ENCODE measurements around the gene SAMD1.

The SAMD1 gene

GRCh38 chr19:14113762-14114414 is 23.3 kb upstream of the SAMD1 start:
- no peak for DNase-seq (ENCODE audit: low spot score)

GRCh38 chr19:14112809-14113385 is 22.3 kb upstream of the SAMD1 start:
- DNase-seq (ENCODE audit: low spot score) = peak; percentile 61

- DNase-seq (ENCODE audit: low spot score) = peak; percentile 71
These were observed 21.7 kb upstream of the SAMD1 start for GRCh38 chr19:14112051-14112808.

- no peak for DNase-seq (ENCODE audit: low spot score)
These were observed 20.9 kb upstream of the SAMD1 start for GRCh38 chr19:14111486-14111885.

- DNase-seq (ENCODE audit: low spot score) = no peak
These were observed 20.1 kb upstream of the SAMD1 start for GRCh38 chr19:14110650-14111049.

- DNase-seq (ENCODE audit: low spot score) = no peak
These were observed 17.3 kb upstream of the SAMD1 start for GRCh38 chr19:14107581-14108461.

- DNase-seq (ENCODE audit: low spot score) = no peak
These were observed 16.3 kb upstream of the SAMD1 start for GRCh38 chr19:14106840-14107239.

GRCh38 chr19:14105680-14106079 is 15.1 kb upstream of the SAMD1 start:
- no peak for DNase-seq (ENCODE audit: low spot score)

GRCh38 chr19:14103310-14103709 is 12.8 kb upstream of the SAMD1 start:
- no peak for DNase-seq (ENCODE audit: low spot score)

GRCh38 chr19:14102756-14103155 is 12.2 kb upstream of the SAMD1 start:
- DNase-seq (ENCODE audit: low spot score) = no peak

GRCh38 chr19:14102102-14102696 is 11.6 kb upstream of the SAMD1 start:
- DNase-seq (ENCODE audit: low spot score) = no peak

- no peak for DNase-seq (ENCODE audit: low spot score)
These were observed 10.5 kb upstream of the SAMD1 start for GRCh38 chr19:14101003-14101545.

GRCh38 chr19:14097532-14098151 is 7.1 kb upstream of the SAMD1 start:
- no peak for DNase-seq (ENCODE audit: low spot score)

GRCh38 chr19:14096272-14096992 is 5.9 kb upstream of the SAMD1 start:
- DNase-seq (ENCODE audit: low spot score) = no peak

- no peak for DNase-seq (ENCODE audit: low spot score)
These were observed 4.3 kb upstream of the SAMD1 start for GRCh38 chr19:14094854-14095253.

GRCh38 chr19:14093117-14093823 is 2.7 kb upstream of the SAMD1 start:
- DNase-seq (ENCODE audit: low spot score) = no peak

GRCh38 chr19:14091813-14092462 is 1.4 kb upstream of the SAMD1 start:
- peak; percentile 75 for DNase-seq (ENCODE audit: low spot score)

- no peak for DNase-seq (ENCODE audit: low spot score)
These were observed 696 bp upstream of the SAMD1 start for GRCh38 chr19:14091081-14091812.
